Body of pancreas (tissue), 4 donors: ENCODE data around the gene DNAH3.

Source experiments
- CTCF ChIP-seq, 7 experiments: fragments of 450-650 bp in 4 of 7; fragments of 200-600 bp in 3 of 7; sonication (generic) in 3 of 7; IDR thresholded peaks; one replicate each; pipeline ENCODE4 v1.5.1; 2016 to 2019; ENCODE audit warnings: antibody characterized with exemption in 7 of 7
- POLR2A ChIP-seq, 3 donors: fragments of 450-650 bp; IDR thresholded peaks; one replicate each; pipeline ENCODE4 v1.6.1; 2016; ENCODE audit warnings: antibody characterized with exemption in 3 of 3, mild to moderate bottlenecking in 2 of 3

GRCh38 chr16:20949660-20950059, 201.0 kb downstream of the DNAH3 start:
- TF ChIP-seq CTCF (IDR thresholded peaks at IDR 0.05) (no peak), POLR2A (IDR thresholded peaks at IDR 0.05) (no peak)
